NCI-H526 treated with DMSO at 0.1 percent for 48 hours (cell line): ENCODE data around the gene PPM1H.

Experiments
- DNase-seq: peaks from one replicate; lab custom pipeline; 2025; lab: John Stamatoyannopoulos, UW

Gene PPM1H

DNA sequence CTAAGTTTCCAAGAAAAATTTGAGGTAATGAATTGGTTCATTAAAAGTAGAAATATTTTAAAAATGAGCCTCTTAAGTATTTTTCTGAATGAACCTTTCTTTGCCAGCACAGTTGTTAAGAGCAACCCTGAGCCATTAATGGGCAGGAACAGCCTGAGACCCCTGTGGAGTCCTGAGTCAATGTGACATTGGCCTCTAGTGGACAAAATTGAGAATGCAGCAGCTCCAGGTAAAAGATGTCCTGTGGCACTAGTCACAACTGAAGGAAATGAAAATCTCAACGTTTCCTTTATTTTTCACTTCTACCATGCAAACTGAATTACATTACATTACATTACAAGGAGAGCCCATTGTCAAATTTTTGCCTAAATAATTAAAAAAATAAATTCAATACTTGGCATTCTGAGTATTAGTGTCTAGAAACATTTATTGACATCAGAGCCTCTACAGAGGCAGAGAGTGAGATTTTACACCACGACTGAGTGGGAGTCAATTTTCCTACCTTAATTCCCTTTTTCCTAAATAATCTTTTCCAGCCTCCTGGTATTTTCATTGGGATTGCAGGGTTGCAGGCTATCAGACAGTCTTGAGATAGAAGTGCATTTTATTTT is 135.7 kb downstream of the PPM1H start:
- DNase-seq, result peak; percentile 59

- no peak for DNase-seq
Measured at GRCh38 chr12:62794218-62794583, 140.7 kb downstream of the PPM1H start.

- peak; percentile 69 for DNase-seq
Measured at GRCh38 chr12:62793256-62794217, 141.4 kb downstream of the PPM1H start.

DNA sequence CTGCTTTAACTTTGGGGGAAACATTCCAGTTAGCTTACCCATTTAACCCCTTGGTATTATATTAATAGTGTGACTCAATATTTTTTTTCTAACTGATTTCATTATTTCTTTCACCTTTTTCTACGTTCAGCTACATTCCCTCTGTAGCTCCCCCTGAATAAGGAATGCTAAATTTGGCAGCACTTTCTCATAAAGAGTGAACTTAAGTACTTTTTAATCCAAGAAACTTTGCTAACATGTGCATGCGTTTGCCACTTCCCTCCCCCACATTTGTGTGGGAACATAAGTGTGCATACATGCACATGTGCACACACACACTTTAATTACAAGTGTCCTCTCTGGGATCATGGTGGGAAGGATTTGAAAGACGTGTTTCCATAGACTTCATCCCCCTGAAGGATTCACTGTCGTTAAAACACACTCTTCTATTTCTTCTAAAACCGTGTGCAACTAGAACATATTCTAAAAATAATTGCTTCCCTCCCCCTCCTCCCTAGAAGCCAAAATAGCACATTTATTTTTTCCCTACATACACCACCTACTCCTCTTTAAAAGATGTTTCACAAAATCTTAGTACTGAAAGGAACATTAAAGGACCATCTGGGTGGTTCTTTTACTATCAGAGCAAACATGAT is 142.6 kb downstream of the PPM1H start:
- no peak for DNase-seq

GRCh38 chr12:62789851-62790250 is 145.1 kb downstream of the PPM1H start:
- DNase-seq, result no peak

GRCh38 chr12:62787611-62788010 is 147.3 kb downstream of the PPM1H start:
- DNase-seq, result no peak

GRCh38 chr12:62787023-62787422 is 147.9 kb downstream of the PPM1H start:
- DNase-seq, result no peak

DNA sequence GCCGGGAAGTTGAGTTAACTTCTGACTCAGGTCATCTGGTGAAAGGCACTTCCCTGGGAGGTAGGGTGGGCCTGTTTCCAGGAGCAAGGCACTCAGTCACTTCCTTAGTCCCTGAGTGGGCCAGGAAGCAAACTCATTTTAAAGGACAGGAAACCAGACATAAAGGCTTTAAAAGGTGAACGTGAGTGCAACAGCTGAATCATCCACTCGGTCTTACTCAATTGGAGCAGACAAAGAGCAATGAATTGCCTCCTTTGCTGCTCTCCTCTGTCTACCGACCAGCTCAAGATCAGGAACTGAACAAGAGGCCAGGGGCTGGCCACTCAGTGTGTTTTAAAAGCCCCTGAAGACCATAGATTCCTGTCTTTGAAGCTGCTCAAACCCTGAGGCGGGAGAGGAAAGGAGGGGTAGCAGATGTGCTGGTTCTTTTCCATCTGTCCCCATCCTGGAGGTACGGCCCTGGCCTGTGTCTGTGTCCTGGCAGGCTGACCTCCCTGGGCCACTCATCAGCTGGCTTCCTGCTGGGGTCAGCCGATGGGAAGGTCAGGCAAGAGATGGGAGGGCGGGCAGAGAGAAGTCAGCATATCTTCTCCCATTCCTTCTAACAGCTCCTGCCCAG is 148.9 kb downstream of the PPM1H start:
- no peak for DNase-seq

- DNase-seq, result peak; percentile 47
Measured at GRCh38 chr12:62784576-62784975, 150.4 kb downstream of the PPM1H start.

DNA sequence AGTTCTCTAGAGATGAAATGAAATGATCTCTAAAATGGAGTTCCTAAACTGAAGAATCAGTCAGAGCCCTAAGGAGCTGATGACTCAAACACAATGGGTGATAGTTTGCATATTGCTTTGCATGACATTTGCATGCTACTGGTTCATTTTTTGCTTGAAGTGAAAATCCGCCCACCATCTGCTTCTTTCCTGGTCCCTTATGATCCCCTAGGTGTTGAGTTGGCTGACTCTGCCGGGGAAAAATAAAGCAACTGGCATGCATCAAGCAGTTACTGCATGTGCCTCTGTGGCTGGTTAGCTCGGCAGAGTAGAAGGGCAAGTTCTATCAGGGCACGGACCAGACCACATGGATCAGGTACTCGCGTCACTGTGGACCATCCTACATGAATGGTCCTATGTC is 151.1 kb downstream of the PPM1H start:
- DNase-seq, result peak; percentile 98

DNA sequence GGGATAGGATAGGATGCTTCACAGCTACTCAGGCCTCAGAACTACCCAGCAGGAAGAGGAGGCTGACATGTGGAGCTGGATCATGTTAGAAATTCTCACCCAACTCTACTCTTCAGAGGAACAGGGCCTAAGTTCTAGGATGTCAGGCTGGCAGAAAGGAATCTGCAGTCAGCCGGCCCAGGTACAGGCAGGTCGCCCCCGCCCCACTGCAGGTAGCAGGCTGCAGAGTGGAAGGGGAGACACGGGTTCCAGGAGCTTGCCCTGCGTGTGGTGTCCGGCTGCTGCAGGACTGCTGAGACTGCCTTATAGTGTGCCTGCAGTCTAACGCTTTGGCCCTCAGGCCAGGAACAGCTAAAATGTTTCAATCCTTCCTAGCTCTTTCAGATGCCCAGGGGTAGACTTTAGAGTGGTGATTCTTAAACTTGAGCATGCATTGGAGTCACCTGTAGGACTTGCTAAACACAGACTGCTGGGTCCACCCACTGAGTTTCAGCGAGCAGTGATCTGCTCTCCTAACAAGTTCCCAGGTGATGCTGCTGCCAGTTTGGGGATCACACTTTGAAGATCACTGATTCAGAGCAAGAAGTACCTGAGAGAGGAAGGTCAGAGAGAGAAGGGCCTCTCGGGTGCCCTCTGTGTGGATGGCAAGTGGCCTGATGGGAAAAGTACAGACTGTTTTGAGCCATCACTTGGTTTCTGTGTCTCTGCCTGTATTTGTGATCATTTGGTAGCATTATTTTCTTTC is 153.6 kb downstream of the PPM1H start:
- DNase-seq, result no peak

DNA sequence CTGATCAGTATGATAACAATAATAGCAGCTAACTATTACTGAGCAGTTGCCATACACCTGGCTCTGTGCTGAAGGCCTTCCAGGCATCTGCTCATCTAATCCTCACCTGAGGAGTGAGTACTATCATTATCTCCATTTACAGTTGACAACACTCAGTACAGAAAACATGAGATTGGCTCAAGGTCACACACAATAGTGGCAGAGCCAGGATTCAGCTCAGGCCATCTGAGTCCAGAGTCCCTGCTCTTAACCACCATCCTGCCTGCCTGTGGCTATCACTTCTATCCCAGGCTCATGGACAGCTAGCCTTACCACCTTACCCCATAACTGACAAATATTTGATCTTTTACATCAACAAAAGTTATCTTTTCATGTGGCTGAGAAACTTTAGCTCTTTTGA is 155.5 kb downstream of the PPM1H start:
- no peak for DNase-seq

DNA sequence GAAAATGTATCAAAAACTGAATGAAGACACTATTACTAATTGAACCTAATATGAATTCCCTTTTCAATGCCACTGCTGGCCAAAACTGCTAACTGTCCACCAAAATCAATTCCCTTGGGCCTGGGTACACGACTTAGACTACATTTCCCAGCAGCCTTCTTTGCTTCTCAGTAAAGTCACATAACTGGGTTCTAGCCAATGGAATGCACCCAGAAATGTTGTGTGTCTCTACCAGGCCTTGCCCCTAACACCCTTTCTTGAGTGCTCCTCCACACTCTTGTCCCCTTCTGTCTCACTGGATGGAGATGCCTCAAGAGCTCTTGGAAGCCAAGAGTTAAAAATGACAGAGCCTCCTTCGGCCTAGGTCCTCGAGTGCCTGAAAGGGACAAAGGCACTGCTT is 156.8 kb downstream of the PPM1H start:
- no peak for DNase-seq

GRCh38 chr12:62776997-62777396 is 158.0 kb downstream of the PPM1H start:
- no peak for DNase-seq

DNA sequence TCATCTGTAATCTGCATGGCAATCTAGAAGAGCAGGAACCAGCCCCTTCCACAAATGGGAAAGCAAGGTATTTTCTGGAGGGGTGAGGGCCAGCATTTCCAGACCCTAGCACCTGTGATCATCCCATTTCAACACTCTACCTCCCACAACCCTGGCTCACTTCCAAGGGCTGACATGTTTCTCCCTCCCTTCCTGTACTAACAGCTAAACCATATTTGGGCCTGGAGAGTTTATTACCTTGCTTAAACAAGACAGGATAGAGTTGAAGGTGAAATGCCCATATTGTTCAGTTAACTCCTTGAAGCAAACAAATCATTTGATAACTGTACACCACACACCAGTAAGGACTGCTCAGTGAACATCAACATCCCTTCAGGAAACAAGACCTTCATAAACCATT is 158.4 kb downstream of the PPM1H start:
- DNase-seq, result no peak

DNA sequence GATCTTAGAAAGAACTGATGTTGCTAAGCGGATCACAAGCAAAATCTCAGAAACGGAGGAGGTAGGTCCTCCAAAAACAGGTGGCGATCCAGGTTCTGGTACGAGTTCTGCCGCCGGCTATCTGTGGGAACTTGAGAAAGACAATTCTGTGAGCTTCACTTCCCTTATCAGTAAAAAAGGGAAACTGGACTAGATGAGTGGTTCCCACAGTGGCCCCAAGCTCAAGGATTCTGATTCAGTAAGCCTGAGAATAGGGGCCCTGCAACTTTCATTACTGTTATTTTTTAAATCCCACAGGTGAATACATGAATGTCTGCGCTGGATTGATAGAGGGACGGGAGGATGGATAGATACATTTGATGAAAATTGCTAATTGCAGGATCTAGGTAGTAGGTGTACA is 160.2 kb downstream of the PPM1H start:
- no peak for DNase-seq

DNA sequence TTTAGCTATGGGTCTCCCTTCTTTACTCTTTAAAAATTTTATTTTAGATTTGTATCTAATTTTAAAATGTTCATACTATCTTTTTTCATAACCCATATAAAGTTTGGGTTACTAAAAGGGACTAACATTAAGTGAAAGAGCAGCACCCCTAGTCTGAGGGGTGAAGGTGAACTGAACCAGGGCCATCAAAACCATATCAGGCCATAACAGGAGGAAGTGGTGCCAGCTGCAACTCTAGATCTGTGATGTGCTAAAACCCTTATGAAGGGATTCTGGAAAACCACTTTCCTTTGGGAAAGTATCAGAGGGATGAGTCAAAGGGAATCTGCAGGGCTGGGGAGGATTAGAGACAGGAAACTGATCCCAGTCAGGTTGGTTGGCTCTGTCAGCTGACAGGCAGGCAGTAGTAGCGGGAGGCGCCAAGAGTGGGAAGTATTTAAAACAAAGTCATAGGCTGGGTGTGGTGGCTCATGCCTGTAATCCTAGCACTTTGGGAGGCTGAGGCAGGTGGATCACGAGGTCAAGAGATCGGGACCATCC is 162.5 kb downstream of the PPM1H start:
- DNase-seq, result no peak

DNA sequence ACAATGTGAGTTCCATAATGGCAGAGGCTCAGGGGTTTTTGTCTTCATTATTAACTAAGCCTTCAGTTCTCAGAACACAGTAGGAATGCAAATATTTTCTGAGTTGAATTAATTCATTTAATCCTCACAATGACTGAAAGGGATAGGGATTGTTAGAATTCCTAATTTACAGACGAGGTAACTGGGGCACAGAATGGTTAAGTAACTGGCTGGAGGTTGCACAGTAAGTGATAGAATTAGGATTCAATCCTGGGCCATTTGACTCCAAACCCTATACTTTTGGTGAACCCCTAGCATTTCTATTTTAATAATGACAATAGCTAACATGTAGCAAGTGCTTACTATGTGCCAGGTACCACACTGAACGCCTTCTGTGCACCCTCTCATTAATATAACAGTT is 163.1 kb downstream of the PPM1H start:
- DNase-seq, result no peak

DNA sequence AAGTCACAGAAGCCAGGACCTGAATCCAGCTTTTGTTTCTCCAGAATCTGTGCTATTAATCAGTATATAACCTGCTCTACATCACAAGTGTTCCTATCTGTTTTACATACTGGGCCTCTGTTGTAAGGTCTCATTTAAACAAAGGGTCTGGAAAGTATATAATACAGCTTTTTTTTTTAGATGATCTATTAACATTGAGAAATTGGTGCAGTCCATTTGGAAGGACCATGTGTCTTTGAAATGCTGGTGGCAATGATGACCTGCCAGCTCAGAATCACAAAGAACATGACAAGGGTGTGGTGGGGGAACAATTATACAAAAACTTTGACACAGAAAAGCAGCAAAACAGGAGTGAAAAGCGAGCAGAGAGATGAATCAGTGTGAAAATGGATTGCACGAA is 164.6 kb downstream of the PPM1H start:
- DNase-seq, result no peak

DNA sequence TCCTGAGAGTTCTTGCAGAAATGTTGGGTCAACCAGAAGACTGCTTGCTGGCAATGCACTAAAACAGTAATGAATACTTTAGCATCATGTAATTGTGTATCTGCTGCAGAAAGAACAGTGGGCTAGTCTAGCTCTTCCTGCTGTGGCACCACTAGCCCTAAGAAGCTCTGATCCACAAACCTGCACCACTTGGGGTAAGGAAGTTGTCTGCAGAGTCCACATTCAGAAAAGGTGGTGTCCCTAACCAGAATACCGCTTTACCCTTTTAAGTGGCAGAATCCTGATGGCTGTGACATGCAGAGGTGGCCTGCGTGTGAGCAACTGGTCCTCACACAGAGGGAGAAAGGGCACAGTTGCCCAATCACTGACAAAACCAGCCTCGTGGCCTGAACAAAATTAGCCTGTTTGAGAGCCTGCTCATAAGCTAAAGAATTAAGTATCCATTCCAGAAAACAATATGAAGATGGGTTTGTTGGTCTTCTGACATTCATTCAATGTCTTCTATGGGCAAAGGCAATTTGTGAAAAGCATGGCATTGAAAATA is 165.8 kb downstream of the PPM1H start:
- no peak for DNase-seq

- no peak for DNase-seq
Measured at GRCh38 chr12:62767946-62768345, 167.0 kb downstream of the PPM1H start.
